Effector memory CD4-positive, alpha-beta T cell (primary cell): Measurements from ENCODE around the gene DDX54.
"Not testable (repeated sequence)": the region's sequence is repeated elsewhere in the genome, so short reads cannot be mapped to it uniquely, and the experiment has no call there.

ENCODE experiments used
- DNase-seq, 3 donors: peaks; one replicate each; pipeline ENCODE4 v3.0.0-alpha.2; 2020
- H3K27ac ChIP-seq: 2 replicates; pipeline ENCODE4 v1.7.0; 2013; ENCODE audit warnings: mild to moderate bottlenecking, low read length, moderate library complexity; ENCODE audit not compliant: insufficient read depth, poor library complexity, severe bottlenecking
- H3K27me3 ChIP-seq: replicated peaks from 2 replicates; pipeline ENCODE4 v1.7.0; 2013; ENCODE audit warnings: mild to moderate bottlenecking, low read length; ENCODE audit not compliant: insufficient read depth, control insufficient read depth, poor library complexity, severe bottlenecking
- H3K36me3 ChIP-seq: 2 replicates; pipeline ENCODE4 v1.7.0; 2013; ENCODE audit warnings: mild to moderate bottlenecking, low read length, moderate library complexity; ENCODE audit not compliant: control insufficient read depth, insufficient read depth
- H3K4me1 ChIP-seq: 2 replicates; pipeline ENCODE4 v1.7.0; 2013; ENCODE audit warnings: low read length, mild to moderate bottlenecking; ENCODE audit not compliant: control insufficient read depth, insufficient read depth, poor library complexity, severe bottlenecking
- H3K4me3 ChIP-seq: 2 replicates; pipeline ENCODE4 v1.7.0; 2013; ENCODE audit warnings: low read length, low read depth, mild to moderate bottlenecking; ENCODE audit not compliant: insufficient read depth, poor library complexity, severe bottlenecking
- H3K9me3 ChIP-seq: 2 replicates; pipeline ENCODE4 v1.7.0; 2013; ENCODE audit warnings: mild to moderate bottlenecking, low read length, moderate library complexity; ENCODE audit not compliant: control insufficient read depth

The DDX54 gene

DNA sequence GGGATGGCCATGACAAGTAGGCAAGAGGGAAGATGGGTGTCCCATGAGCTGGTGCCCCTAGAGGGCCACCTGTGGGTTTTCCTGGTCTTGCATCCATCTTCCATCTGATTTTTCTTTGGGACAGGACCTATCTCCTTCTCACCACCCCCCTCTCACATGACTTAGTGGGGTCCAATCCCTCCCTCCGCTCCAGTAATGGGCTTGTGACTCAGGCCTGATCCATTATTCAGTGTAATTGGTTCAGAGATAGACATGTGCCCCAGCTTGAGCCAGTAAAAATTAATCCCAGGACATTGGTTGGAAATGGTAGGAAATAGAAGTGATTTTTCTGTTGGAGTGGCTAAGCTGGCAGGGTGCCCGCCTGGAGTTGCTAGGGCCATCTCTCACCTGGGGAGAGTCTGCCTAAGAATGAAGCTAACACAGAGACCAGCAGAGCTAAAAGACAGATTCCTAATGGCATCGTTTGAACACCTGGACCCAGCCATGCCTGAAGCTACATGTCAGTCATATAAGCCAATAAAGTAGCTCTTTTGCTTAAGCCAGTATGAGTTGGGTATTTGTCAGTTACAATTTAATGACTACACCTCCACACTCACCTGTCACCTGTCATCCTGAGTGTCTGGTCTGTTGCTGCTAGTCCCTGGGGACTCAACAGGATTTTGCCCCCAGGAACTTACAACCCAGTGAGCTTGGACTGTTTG lies 64.5 kb downstream of the DDX54 start:
- no peaks in the 10 kb centered on the region for H3K4me1 ChIP-seq

DNA sequence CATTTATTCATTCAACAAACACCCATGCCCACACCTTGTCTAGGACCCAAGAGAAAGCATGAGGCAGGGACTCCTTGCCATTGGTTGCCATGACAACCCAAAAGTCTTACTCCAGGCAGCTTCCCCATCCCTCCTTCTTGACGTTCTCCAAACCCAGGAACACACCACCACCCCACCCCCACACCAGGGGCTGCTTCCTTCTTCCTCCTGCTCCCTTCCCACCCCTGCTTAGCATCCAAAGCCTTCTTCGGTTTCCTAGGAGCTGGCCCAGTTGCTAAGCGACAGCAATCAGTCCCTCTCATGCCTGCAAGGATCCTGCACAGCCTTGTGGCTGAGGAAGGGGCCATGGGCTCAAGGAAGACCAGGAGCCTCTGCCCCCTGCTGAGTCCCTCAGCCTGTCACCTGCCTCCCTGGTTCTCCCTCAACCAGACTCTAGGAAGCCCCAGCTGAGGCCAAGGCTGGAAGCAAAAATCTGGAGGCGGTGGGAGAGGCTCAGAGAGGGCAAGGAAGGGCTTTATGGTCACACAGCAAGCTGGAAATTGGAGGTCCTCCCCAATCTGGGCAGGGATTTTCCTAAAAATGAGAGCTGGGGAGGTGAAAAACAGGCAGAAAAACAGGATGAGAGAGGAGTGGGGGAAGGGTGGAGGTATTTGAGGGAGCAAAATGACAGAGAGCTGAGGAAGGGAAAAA lies 65.2 kb downstream of the DDX54 start:
- H3K9me3 ChIP-seq = no peaks in the 10 kb centered on the region
- H3K4me1 ChIP-seq = no peaks in the 10 kb centered on the region
- no peak for DNase-seq
- peaks cover 5% of the 10 kb centered on the region for H3K27me3 ChIP-seq
- no peaks in the 10 kb centered on the region for H3K36me3 ChIP-seq
- no peak overlapping the region for H3K4me3 ChIP-seq
- H3K27ac ChIP-seq = no peak overlapping the region

More for the DNA sequence above, 64.5 kb downstream of the DDX54 start:
- no peaks in the 10 kb centered on the region for H3K36me3 ChIP-seq
- H3K27ac ChIP-seq = no peak overlapping the region
- no peaks in the 10 kb centered on the region for H3K9me3 ChIP-seq
- no peak for DNase-seq
- no peak overlapping the region for H3K4me3 ChIP-seq
- peaks cover 5% of the 10 kb centered on the region for H3K27me3 ChIP-seq

DNA sequence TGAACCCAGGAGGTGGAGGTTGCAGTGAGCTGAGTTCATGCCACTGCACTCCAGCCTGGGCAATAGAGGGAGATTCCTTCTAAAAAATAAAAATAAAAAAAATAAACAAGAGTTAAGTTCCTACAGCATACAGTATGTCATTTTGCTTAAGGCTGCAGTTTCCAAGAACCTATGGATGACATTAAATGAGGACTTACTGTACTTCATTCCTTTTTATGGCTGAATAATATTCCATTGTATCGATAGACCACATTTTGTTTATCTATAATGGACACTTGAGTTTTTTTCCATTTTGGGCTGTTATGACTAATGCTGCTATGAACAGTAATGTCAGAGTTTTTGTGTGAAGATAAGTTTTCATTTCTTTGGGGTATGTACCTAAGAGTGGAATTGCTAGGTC lies 67.1 kb downstream of the DDX54 start:
- Histone ChIP-seq H3K4me3 (no peak overlapping the region), H3K9me3 (no peaks in the 10 kb centered on the region)

DNA sequence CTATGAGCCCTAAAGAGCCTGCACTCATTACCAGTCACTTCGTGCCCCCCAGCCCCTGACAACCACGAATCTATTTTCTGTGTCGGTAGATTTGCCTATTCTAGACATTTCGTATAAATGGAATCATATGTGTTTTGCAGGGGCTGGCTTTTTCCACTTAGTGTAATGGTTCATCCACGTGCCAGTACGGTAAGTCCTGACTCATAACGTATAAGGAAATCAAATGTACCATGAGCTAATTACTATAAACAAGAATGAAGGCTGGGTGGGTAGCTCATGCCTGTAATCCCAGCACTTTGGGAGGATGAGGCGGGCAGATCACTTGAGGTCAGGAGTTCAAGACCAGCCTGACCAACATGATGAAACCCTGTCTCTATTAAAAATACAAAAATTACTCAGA lies 67.6 kb downstream of the DDX54 start:
- not testable (repeated sequence) for H3K4me3 ChIP-seq, H3K4me1 ChIP-seq, H3K27me3 ChIP-seq, H3K9me3 ChIP-seq, H3K27ac ChIP-seq, DNase-seq, H3K36me3 ChIP-seq

More for the DNA sequence above, 67.1 kb downstream of the DDX54 start:
- Histone ChIP-seq H3K27me3 (peaks cover 5% of the 10 kb centered on the region), H3K27ac (no peak overlapping the region), H3K36me3 (no peaks in the 10 kb centered on the region), H3K4me1 (no peaks in the 10 kb centered on the region)
- DNase-seq = no peak

DNA sequence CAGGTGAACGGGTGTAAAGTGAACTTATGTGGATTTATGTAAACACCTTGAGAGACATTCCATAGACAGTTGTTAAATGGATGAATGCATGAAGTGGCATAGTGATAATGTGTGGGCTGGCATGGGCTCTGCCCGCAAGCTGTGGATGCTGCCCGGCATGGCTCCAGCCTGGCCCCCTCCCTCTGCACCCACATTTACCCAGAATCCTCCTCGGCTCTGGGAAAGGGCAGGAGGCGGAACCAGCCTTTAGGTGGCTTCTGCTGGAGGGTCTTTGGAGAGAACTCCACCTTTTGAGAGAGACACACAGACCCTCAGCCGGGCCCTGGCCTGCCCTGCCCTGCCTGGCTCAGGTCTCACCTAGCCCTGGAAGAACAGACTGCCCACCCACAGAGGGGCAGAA lies 68.4 kb downstream of the DDX54 start:
- DNase-seq = no peak
- Histone ChIP-seq H3K4me1 (no peaks in the 10 kb centered on the region), H3K9me3 (no peaks in the 10 kb centered on the region), H3K27me3 (peaks cover 5% of the 10 kb centered on the region), H3K36me3 (no peaks in the 10 kb centered on the region), H3K4me3 (no peak overlapping the region), H3K27ac (no peak overlapping the region)

DNA sequence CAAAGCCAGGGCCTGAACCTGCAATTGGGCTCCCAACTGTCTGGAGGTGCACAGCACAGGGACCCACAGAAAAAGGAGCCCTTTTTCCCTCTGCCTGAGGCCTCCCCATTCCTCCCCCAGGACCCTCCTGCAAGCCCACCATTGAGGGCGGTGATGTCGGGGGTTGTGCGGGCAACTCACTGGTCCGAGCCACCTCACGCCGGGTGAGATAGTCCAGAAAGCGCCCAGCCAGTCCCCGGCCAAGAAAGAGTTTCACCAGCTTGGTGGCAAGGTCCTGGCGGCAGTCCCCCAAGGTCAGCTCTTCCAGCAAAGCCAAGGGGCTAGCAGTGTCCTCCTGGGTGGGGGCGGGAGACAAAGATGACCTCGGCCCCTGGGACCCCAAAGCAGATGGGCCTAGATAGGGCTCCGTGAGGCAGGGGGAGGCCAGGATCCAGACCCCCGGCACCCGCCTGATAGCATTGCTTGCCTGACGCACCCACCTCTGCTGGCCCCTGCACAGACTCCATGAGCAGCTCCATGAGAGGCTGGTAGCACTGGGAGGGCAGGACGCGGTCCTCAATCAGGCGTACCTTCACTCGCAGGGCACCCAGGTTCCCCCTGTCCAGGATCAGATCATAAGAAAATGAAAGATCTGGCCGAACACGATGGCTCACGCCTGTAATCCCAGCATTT lies 69.7 kb downstream of the DDX54 start:
- peaks cover 5% of the 10 kb centered on the region for H3K27me3 ChIP-seq
- no peak for DNase-seq

DNA sequence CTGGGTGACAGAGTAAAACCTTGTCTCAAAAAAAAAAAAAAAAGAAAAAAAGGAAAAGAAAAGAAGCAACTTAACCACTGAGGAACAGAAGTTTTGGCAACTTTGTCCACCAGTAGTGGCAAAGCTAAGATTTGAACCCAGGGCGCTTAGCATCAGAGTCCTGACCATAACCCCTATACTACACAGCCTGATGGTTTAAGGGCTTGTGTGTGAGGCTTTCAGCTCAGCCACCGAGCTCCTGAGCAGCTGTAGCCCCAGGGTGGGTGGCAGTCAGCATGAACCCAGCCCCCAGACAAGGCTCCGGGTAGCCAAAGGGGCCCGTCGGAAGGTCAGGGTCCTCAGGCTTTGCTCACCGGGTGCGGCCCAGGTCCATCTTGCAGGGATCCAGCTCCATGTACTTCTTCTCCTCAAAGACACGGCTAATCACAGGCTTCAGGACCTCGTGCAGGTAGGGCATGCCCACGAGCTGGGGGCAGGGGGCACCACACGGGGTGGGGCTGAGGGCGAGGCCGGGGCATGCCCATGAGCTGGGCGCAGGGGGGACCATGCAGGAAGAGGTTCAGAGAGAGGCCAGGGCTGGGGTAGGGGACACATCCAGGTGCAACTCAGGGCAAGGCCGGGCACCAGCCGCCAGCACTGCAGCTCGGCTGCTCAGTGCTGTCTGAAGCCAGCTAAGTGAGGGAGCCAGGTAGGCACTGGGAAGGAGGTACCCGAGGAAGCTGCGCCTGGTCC lies 70.7 kb downstream of the DDX54 start:
- Histone ChIP-seq H3K27me3 (no peaks in the 10 kb centered on the region), H3K9me3 (no peaks in the 10 kb centered on the region), H3K4me1 (no peaks in the 10 kb centered on the region), H3K36me3 (no peaks in the 10 kb centered on the region), H3K27ac (no peak overlapping the region), H3K4me3 (no peak overlapping the region)
- no peak for DNase-seq

More for the DNA sequence above, 69.7 kb downstream of the DDX54 start:
- Histone ChIP-seq H3K27ac (no peak overlapping the region), H3K4me1 (no peaks in the 10 kb centered on the region), H3K36me3 (no peaks in the 10 kb centered on the region), H3K4me3 (no peak overlapping the region), H3K9me3 (no peaks in the 10 kb centered on the region)

DNA sequence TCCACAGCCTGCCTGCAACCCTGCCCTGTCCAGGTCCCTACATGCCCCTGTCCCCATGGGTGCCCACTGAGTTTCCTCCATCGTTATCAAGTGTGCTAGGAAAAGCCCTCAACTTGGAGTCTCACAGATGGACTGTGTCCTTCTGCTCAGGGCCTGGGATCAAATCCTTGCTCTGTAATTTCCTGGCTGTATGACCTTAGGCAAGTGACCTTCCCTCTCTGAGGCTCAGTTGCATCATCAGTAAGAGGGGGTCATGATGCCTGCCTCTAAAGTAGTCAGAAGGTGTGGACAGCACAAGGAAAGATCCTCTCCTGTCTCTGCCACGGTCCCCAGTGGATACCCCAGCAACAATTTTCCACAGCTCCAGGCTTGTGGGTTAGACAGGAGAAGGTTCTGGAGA lies 71.9 kb downstream of the DDX54 start:
- H3K27ac ChIP-seq = no peak overlapping the region
- no peak overlapping the region for H3K4me3 ChIP-seq
- H3K9me3 ChIP-seq = no peaks in the 10 kb centered on the region
- no peak for DNase-seq
- no peaks in the 10 kb centered on the region for H3K4me1 ChIP-seq
- no peaks in the 10 kb centered on the region for H3K36me3 ChIP-seq
- no peaks in the 10 kb centered on the region for H3K27me3 ChIP-seq

DNA sequence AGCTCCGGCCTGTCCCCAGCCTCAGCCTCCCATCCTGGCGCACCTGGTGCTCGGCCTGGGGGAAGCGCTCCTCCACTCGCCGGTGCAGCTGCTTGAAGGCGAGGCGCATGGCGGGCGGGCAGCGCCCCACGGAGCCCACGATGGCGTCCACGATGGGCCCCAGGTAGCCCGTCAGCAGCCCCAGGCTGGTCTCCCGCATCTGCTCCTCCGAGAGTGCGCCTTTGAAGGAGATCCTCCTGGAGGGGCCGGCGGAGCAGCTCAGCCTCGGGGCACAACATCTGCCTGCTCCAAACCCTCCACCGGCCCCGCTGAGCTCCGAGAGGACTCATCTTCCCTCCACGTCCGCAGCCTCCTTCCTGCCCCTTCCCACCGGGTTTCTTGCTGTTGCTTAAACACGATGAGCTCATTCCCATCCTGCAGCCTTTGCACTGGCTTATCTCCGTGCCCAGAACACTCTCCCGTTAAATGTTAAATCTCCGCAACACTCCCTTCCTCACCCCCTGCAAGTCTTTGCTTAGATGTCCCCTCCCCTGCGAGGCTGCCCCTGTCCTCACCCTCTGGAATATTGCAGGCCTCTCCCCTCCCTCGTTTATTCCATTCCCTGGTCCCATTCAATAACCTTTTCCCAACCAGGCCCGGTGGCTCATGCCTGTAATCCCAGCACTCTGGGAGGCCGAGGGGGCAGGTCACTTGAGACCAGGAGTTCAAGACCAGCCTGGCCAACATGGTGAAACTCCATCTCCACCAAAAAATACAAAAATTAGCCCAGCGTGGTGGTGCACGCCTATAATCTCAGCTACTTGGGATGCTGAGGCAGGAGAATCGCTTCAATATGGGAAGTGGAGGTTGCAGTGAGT lies 73.0 kb downstream of the DDX54 start:
- H3K27me3 ChIP-seq = no peaks in the 10 kb centered on the region
- H3K36me3 ChIP-seq = no peaks in the 10 kb centered on the region
- no peaks in the 10 kb centered on the region for H3K9me3 ChIP-seq
- H3K27ac ChIP-seq = no peak overlapping the region
- H3K4me3 ChIP-seq = no peak overlapping the region
- DNase-seq = no peak
- H3K4me1 ChIP-seq = no peaks in the 10 kb centered on the region
